ENCODE data around the gene RPS27A.
"Not testable (repeated sequence)": the region's sequence is repeated elsewhere in the genome, so short reads cannot be mapped to it uniquely, and the experiment has no call there.

RPS27A gene

DNA sequence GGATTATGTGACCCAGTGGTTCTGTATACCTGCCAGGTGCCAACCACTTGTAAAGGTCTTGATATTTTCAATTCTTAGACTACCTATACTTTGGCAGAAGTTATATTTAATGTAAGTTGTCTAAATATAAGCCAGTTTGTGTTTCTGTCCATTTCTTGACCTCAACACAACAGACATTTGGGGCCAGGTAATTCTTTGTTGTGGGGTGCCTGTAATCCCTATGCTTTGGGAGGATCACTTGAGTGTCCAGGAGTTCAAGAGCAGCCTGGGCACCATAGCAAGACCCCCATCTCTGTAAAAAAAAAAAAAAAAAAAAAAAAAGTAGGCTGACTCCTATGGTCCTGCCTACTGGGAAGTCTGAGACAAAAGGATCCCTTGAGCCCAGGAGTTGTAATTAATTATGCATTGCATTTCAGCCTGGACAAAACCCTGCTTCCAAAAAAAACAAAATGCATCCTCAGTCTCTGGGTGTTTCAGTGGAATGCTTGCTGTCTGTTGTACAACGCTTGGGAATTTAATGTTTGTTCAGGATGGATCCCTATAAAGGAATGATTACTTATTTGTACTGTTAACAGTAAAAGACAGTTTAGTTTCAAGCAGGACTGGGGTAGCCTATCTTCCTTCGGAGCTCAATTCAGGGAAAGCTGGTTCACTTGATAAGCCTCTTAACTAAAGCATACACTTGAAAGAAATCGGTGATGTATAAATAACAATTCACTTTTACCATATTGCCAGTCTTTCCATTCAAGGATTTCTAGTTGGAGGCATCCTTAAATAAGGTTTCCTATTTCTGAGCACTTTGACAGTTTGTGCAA is 3.4 kb downstream of the RPS27A start:
- DNase-seq (ENCODE audit: low read depth), result no peak
- TF ChIP-seq, protein P1, sequence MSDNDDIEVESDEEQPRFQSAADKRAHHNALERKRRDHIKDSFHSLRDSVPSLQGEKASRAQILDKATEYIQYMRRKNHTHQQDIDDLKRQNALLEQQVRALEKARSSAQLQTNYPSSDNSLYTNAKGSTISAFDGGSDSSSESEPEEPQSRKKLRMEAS (IDR thresholded peaks at IDR 0.05; ENCODE audit: low read depth, low read length), result no peak
- TF ChIP-seq, protein P2, sequence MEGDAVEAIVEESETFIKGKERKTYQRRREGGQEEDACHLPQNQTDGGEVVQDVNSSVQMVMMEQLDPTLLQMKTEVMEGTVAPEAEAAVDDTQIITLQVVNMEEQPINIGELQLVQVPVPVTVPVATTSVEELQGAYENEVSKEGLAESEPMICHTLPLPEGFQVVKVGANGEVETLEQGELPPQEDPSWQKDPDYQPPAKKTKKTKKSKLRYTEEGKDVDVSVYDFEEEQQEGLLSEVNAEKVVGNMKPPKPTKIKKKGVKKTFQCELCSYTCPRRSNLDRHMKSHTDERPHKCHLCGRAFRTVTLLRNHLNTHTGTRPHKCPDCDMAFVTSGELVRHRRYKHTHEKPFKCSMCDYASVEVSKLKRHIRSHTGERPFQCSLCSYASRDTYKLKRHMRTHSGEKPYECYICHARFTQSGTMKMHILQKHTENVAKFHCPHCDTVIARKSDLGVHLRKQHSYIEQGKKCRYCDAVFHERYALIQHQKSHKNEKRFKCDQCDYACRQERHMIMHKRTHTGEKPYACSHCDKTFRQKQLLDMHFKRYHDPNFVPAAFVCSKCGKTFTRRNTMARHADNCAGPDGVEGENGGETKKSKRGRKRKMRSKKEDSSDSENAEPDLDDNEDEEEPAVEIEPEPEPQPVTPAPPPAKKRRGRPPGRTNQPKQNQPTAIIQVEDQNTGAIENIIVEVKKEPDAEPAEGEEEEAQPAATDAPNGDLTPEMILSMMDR (IDR thresholded peaks at IDR 0.05; ENCODE audit: low read depth, low read length), result no peak
- TF ChIP-seq MYC (IDR thresholded peaks at IDR 0.05; ENCODE audit: low read depth, low read length), result no peak
- TF ChIP-seq POLR2A (IDR thresholded peaks at IDR 0.05; ENCODE audit: extremely low read depth, insufficient read length), result no peak
- peak overlapping the region; percentile 4 for H3K4me3 ChIP-seq (ENCODE audit: low read depth, low read length)

DNA sequence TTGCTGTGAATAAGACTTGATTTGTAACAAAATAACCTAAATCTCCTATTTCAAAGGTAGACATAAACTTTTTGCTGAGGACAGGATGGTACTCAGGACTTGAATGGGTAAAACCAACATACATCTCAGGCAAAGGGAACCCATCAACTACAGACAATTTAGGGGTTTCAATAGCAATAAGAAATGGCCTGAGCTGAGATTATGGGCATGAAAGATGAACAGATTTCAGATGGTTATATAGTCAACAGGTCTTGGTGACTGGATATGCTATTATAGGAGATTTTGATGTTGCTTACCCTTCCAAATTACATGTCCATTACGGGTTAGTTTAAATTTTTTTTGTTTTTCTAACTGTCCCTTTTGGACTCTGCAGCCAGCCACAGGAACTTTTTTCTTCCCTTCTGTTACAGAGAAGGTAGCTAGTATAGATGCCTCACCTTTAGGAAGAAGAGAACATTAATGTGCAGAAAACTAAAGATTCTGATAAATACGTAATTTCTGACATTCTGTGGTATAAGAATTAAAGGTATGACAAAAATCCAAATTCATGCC is 4.6 kb downstream of the RPS27A start:
- TF ChIP-seq, protein P2 (IDR thresholded peaks at IDR 0.05; ENCODE audit: low read depth, low read length), result no peak
- TF ChIP-seq POLR2A (IDR thresholded peaks at IDR 0.05; ENCODE audit: extremely low read depth, insufficient read length) (no peak), MYC (IDR thresholded peaks at IDR 0.05; ENCODE audit: low read depth, low read length) (no peak)
- TF ChIP-seq, protein P1 (IDR thresholded peaks at IDR 0.05; ENCODE audit: low read depth, low read length), result no peak
- peak; percentile 33 for DNase-seq (ENCODE audit: low read depth)
- no peak overlapping the region for H3K4me3 ChIP-seq (ENCODE audit: low read depth, low read length)

GRCh38 chr2:55239656-55240222 is 7.3 kb downstream of the RPS27A start:
- no peak for DNase-seq (ENCODE audit: low read depth)
- no peak overlapping the region for H3K4me3 ChIP-seq (ENCODE audit: low read depth, low read length)
- no peak for TF ChIP-seq POLR2A (IDR thresholded peaks at IDR 0.05; ENCODE audit: extremely low read depth, insufficient read length)
- TF ChIP-seq, protein P2 (IDR thresholded peaks at IDR 0.05; ENCODE audit: low read depth, low read length), result no peak
- no peak for TF ChIP-seq MYC (IDR thresholded peaks at IDR 0.05; ENCODE audit: low read depth, low read length)
- TF ChIP-seq, protein P1 (IDR thresholded peaks at IDR 0.05; ENCODE audit: low read depth, low read length), result no peak

- DNase-seq (ENCODE audit: low read depth), result not testable (repeated sequence)
Measured at GRCh38 chr2:55241582-55241981, 9.1 kb downstream of the RPS27A start.

GRCh38 chr2:55242617-55243016 is 10.1 kb downstream of the RPS27A start:
- DNase-seq (ENCODE audit: low read depth), result no peak
- TF ChIP-seq, protein P1 (IDR thresholded peaks at IDR 0.05; ENCODE audit: low read depth, low read length), result no peak
- no peak for TF ChIP-seq MYC (IDR thresholded peaks at IDR 0.05; ENCODE audit: low read depth, low read length)
- TF ChIP-seq, protein P2 (IDR thresholded peaks at IDR 0.05; ENCODE audit: low read depth, low read length), result no peak
- TF ChIP-seq POLR2A (IDR thresholded peaks at IDR 0.05; ENCODE audit: extremely low read depth, insufficient read length), result no peak
- no peak overlapping the region for H3K4me3 ChIP-seq (ENCODE audit: low read depth, low read length)

More at GRCh38 chr2:55241582-55241981, 9.1 kb downstream of the RPS27A start:
- H3K4me3 ChIP-seq (ENCODE audit: low read depth, low read length), result not testable (repeated sequence)

GRCh38 chr2:55245411-55245810 is 12.9 kb downstream of the RPS27A start:
- no peak overlapping the region for H3K4me3 ChIP-seq (ENCODE audit: low read depth, low read length)

More at GRCh38 chr2:55245411-55245810, 12.9 kb downstream of the RPS27A start:
- no peak for DNase-seq (ENCODE audit: low read depth)
- TF ChIP-seq, protein P1 (IDR thresholded peaks at IDR 0.05; ENCODE audit: low read depth, low read length), result no peak
- TF ChIP-seq, protein P2 (IDR thresholded peaks at IDR 0.05; ENCODE audit: low read depth, low read length), result no peak
- TF ChIP-seq MYC (IDR thresholded peaks at IDR 0.05; ENCODE audit: low read depth, low read length) (no peak), POLR2A (IDR thresholded peaks at IDR 0.05; ENCODE audit: extremely low read depth, insufficient read length) (no peak)

Data from NB4 (cell line).